Sigmoid colon (tissue), 7 donors: ENCODE measurements around the gene QRFP. TPM values are rescaled to one million over a fixed set of nuclear protein-coding genes. Genes with fewer than 3 reads are reported as not detected.

Experiments used
- DNase-seq: peaks from one replicate; pipeline ENCODE4 v3.0.0-alpha.2; 2019
- H3K27ac ChIP-seq, 4 donors: fragments of 200-600 bp; sonication (generic); one replicate each; pipeline ENCODE4 v1.5.1; 2016 to 2019; ENCODE audit warnings: mild to moderate bottlenecking in 1 of 4
- H3K27me3 ChIP-seq, 3 donors: fragments of 200-600 bp; sonication (generic); one replicate each; pipeline ENCODE4 v1.5.1; 2019; ENCODE audit warnings: mild to moderate bottlenecking in 1 of 3
- H3K36me3 ChIP-seq, 4 donors: fragments of 200-600 bp; sonication (generic); one replicate each; pipeline ENCODE4 v1.5.1; 2016 to 2019
- H3K4me1 ChIP-seq, 4 donors: fragments of 200-600 bp; sonication (generic); one replicate each; pipeline ENCODE4 v1.5.1; 2017 to 2019
- H3K4me3 ChIP-seq, 4 donors: fragments of 200-600 bp; sonication (generic); one replicate each; pipeline ENCODE4 v1.5.1; 2017 to 2019; ENCODE audit warnings: mild to moderate bottlenecking in 2 of 4, moderate library complexity in 1 of 4
- H3K9me3 ChIP-seq, 4 donors: fragments of 200-600 bp in 3 of 4; sonication (generic) in 3 of 4; one replicate each; pipeline versions ENCODE4 v1.5.1 to v1.6.1; 2013 to 2019
- EP300 ChIP-seq, 4 donors: sonication (generic); formaldehyde crosslinking; IDR thresholded peaks; one replicate each; pipeline ENCODE4 v1.6.1; 2017; ENCODE audit warnings: antibody characterized with exemption in 4 of 4
- POLR2A ChIP-seq, 2 donors: fragments of 450-650 bp; IDR thresholded peaks; one replicate each; pipeline ENCODE4 v1.6.1; 2016; ENCODE audit warnings: antibody characterized with exemption in 2 of 2, mild to moderate bottlenecking in 2 of 2, moderate library complexity in 2 of 2
- POLR2AphosphoS5 ChIP-seq, 4 donors: sonication (generic); formaldehyde crosslinking; IDR thresholded peaks; one replicate each; pipeline ENCODE4 v1.6.1; 2017; ENCODE audit warnings: antibody characterized with exemption in 4 of 4
- WGBS, 2 donors: extraction: QIAGEN DNeasy Blood & Tissue Kit; methylation state at CpG; one replicate each; pipeline ENCODE4 v1.1.7; 2013; 5-methylcytosine and 5-hydroxymethylcytosine counted together
- intact Hi-C: fragments of 100-400 bp; cut with DNase I; formaldehyde crosslinking; loops from one replicate; pipeline ENCODE4 v1.15.1; 2023
- polyA plus RNA-seq, 3 donors: library from polyadenylated mRNA; stranded (reverse); fragments of 200-250 nt; gene quantifications; one replicate each; pipeline ENCODE4 v1.2.3, GENCODE V29; 2013
- total RNA-seq, 4 donors: library from RNA; depleted of rRNA; stranded (reverse); fragments of >200 nt; gene quantifications; one replicate each; pipeline ENCODE4 v1.1.0, GENCODE V29; 2016
- TF ChIP-seq, protein P1 (sequence below), 4 experiments: fragments of 450-650 bp in 3 of 4; fragments of 200-600 bp in 1 of 4; IDR thresholded peaks; one replicate each; pipeline ENCODE4 v1.5.1; 2016 to 2019; ENCODE audit warnings: antibody characterized with exemption in 4 of 4, mild to moderate bottlenecking in 3 of 4, moderate library complexity in 2 of 4
- donor health status: healthy with polysubstance abuse.
- donor health status: Bipolar disorder and iron deficiency.
- donor health status: healthy.

Gene QRFP
- total and polyA plus RNA-seq, 7 donors = 0.20 TPM; not detected in 6

DNA sequence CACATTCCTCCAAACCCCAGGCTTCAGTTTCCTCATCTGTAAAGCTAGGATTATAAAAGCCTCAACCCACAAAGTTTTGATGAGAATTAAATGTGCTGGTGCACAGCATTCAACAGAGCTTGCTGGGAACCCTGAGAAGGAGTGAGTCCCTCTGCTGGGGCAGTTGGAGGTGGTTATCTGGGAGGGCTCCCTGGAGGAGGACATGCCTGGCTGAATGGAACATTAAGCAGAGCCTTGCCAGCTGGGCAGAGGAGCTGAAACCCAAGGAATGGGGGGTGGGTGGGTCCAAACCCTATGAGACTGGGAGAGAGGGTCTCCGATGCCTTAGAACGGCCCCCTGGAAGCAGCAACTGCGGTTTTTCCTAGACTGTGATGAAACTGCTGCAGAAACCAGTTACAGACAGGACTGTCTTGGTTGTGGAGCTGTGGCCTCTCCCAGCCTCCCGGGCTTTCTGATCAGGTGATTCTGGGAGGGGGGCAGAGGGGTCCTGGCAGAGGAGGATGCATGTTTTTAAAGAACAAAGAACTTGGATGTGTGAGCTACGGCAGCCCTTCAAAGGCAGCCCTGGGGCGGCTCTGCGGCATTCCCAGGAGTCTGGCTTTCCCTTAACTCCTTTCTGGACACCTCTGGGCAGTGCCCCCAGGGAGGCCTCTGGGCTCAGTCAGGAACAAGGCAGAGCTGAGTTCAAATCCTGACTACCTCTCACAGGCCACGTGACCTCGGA is 21.7 kb upstream of the QRFP start:
- intact Hi-C loops = no loop called here
- no peaks in the 10 kb centered on the region for H3K27me3 ChIP-seq

DNA sequence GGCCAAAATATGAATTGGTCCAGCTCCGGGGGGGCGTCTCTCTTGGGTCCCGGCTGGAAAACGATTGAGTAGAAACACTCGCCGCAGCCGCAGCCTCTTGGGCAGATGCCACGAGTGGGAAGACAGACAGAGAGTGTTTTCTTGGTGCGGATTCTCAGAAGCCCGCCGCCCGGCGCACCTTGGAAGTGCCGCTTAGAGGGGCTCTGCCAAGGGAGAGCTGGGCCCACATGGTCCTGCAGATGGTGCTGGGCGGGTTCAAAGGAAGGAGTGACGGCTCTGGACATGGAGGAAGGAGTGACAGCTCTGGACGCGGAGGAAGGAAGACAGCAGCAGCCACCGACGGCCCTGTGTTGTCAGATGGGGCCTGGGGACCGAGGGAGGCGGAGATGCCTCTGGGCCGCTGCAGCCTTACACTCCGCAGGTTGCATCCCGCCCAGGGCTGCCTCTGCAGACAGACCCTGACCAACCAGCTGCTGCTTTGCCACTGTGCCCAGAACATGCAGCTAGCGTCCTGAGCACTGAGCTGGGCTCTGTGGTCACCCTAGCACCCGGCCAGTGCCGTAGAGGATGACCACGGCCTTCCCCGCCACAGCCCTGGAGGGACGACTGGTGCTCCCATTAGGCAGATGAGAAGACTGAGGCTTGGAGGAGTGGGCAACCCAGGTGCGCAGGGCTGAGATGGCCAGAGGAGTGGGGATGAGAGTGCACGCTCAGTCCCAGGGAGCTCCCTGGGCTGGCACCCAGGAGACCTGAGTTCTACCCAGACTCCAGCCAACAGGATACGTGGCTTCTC is 20.8 kb upstream of the QRFP start:
- no peak for DNase-seq
- H3K36me3 ChIP-seq = no peaks in the 10 kb centered on the region
- WGBS, 2 donors = 85 to 91% methylated on average over 34 of the region's 34 CpGs
- no peaks in the 10 kb centered on the region for H3K9me3 ChIP-seq
- TF ChIP-seq, protein P1, sequence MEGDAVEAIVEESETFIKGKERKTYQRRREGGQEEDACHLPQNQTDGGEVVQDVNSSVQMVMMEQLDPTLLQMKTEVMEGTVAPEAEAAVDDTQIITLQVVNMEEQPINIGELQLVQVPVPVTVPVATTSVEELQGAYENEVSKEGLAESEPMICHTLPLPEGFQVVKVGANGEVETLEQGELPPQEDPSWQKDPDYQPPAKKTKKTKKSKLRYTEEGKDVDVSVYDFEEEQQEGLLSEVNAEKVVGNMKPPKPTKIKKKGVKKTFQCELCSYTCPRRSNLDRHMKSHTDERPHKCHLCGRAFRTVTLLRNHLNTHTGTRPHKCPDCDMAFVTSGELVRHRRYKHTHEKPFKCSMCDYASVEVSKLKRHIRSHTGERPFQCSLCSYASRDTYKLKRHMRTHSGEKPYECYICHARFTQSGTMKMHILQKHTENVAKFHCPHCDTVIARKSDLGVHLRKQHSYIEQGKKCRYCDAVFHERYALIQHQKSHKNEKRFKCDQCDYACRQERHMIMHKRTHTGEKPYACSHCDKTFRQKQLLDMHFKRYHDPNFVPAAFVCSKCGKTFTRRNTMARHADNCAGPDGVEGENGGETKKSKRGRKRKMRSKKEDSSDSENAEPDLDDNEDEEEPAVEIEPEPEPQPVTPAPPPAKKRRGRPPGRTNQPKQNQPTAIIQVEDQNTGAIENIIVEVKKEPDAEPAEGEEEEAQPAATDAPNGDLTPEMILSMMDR (IDR thresholded peaks at IDR 0.05) = no peak
- TF ChIP-seq POLR2A (IDR thresholded peaks at IDR 0.05) = no peak
- no peak for TF ChIP-seq POLR2AphosphoS5 (IDR thresholded peaks at IDR 0.05)
- TF ChIP-seq EP300 (IDR thresholded peaks at IDR 0.05) = no peak
- no peak overlapping the region for H3K27ac ChIP-seq
- intact Hi-C loops = no loop called here
- H3K4me1 ChIP-seq = peaks cover 0 to 13% (median 7%) of the 10 kb centered on the region in 4 donors
- H3K27me3 ChIP-seq = no peaks in the 10 kb centered on the region
- no peak overlapping the region for H3K4me3 ChIP-seq

More for the DNA sequence above, 21.7 kb upstream of the QRFP start:
- H3K36me3 ChIP-seq = no peaks in the 10 kb centered on the region
- no peaks in the 10 kb centered on the region for H3K9me3 ChIP-seq
- no peak for DNase-seq
- H3K4me3 ChIP-seq = no peak overlapping the region
- no peak overlapping the region for H3K27ac ChIP-seq
- TF ChIP-seq POLR2A (IDR thresholded peaks at IDR 0.05) (no peak), EP300 (IDR thresholded peaks at IDR 0.05) (no peak), POLR2AphosphoS5 (IDR thresholded peaks at IDR 0.05) (no peak)
- TF ChIP-seq, protein P1 (IDR thresholded peaks at IDR 0.05) = no peak
- WGBS, 2 donors = 79 to 83% methylated on average over 9 of the region's 9 CpGs
- peaks cover 0 to 8% (median under 1%) of the 10 kb centered on the region in 4 donors for H3K4me1 ChIP-seq

DNA sequence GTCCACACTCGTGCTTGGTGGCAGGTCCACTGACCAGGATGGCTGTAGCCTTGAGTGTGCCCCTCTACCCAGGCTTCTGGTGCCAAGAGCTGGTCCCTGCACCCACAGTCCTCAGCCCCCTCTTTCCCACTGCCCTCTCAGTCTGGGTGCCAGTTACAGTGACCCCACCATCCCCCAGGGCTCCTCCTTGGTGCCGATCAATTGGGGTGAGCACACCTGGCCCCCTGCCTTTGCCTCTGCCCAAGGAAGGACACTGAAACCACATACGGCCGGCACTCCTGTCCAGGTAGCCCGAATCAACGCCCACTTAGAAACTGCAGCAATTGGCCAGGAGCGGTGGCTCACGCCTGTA is 18.5 kb upstream of the QRFP start:
- Histone ChIP-seq H3K9me3 (no peaks in the 10 kb centered on the region), H3K4me3 (no peak overlapping the region), H3K27ac (no peak overlapping the region), H3K27me3 (no peaks in the 10 kb centered on the region), H3K4me1 (peaks cover 0 to 13% (median 7%) of the 10 kb centered on the region in 4 donors), H3K36me3 (no peaks in the 10 kb centered on the region)
- intact Hi-C loops = no loop called here
- TF ChIP-seq POLR2A (IDR thresholded peaks at IDR 0.05) (no peak), POLR2AphosphoS5 (IDR thresholded peaks at IDR 0.05) (no peak), EP300 (IDR thresholded peaks at IDR 0.05) (no peak)
- TF ChIP-seq, protein P1 (IDR thresholded peaks at IDR 0.05) = no peak
- 91 to 93% methylated on average over 8 of the region's 8 CpGs for WGBS, 2 donors
- DNase-seq = no peak

DNA sequence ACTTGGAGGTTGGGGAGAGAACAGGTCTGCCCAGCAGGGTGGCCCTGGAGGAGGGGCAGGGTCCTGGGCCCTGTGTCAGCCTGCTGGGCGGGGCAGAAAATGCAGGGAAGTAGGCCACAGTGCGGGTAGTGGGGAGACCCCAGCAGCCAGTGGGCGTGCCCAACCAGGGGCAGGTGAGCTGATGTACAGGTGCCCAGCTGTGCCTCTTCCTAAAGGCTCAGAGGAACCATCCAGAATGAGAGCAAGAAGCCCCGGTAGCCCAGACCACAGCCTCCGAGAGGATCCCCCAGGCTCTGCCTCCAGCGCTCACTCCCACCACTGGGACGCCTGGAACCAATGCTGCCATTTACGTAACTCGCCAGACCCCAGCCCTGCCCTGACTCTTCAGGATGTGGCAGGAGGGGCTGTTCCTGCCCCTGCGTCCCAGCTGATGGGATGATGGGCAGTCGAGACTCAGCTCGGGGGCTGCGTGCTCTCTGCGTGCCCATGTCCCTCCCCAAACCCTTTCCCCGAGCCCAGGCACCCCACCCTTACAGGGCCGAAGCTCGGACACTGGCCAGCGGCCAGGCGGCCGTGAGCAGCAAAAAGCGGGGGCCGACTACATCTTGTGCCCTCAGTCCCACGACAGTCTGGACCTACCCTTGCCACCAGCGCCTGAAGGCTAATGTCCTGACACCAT is 17.9 kb upstream of the QRFP start:
- no peaks in the 10 kb centered on the region for H3K27me3 ChIP-seq
- intact Hi-C loops = no loop called here
- no peaks in the 10 kb centered on the region for H3K36me3 ChIP-seq
- no peak for TF ChIP-seq POLR2A (IDR thresholded peaks at IDR 0.05)
- no peak for TF ChIP-seq EP300 (IDR thresholded peaks at IDR 0.05)
- TF ChIP-seq, protein P1 (IDR thresholded peaks at IDR 0.05) = no peak
- no peak for TF ChIP-seq POLR2AphosphoS5 (IDR thresholded peaks at IDR 0.05)
- H3K4me1 ChIP-seq = peaks cover 0 to 13% (median 7%) of the 10 kb centered on the region in 4 donors
- no peak overlapping the region for H3K27ac ChIP-seq
- H3K9me3 ChIP-seq = no peaks in the 10 kb centered on the region
- WGBS, 2 donors = 81 to 90% methylated on average over 24 of the region's 24 CpGs
- no peak for DNase-seq
- no peak overlapping the region for H3K4me3 ChIP-seq
